Fibroblast of skin of left biceps (primary cell): ENCODE measurements around the gene DLG2.
"Not testable (repeated sequence)": the region's sequence is repeated elsewhere in the genome, so short reads cannot be mapped to it uniquely, and the experiment has no call there.

Experiments used
- DNase-seq, 2 experiments: peaks; one replicate each; pipeline ENCODE4 v3.0.0-alpha.2; 2013; ENCODE audit warnings: low read depth in 2 of 2

The DLG2 gene

GRCh38 chr11:85444479-85444878 is 182.7 kb downstream of the DLG2 start:
- no peak for DNase-seq

GRCh38 chr11:85440273-85440672 is 186.9 kb downstream of the DLG2 start:
- DNase-seq: no peak

GRCh38 chr11:85438328-85438727 is 188.8 kb downstream of the DLG2 start:
- DNase-seq: no peak

- DNase-seq: no peak
These were observed 195.8 kb downstream of the DLG2 start for GRCh38 chr11:85431319-85431718.

- DNase-seq: no peak
These were observed 203.3 kb downstream of the DLG2 start for GRCh38 chr11:85423794-85424193.

- DNase-seq: no peak
These were observed 203.8 kb downstream of the DLG2 start for GRCh38 chr11:85423316-85423715.

GRCh38 chr11:85414175-85414574 is 213.0 kb downstream of the DLG2 start:
- DNase-seq: no peak

- DNase-seq: no peak
These were observed 219.5 kb downstream of the DLG2 start for GRCh38 chr11:85407648-85408047.

GRCh38 chr11:85406841-85407240 is 220.3 kb downstream of the DLG2 start:
- no peak for DNase-seq

GRCh38 chr11:85406316-85406715 is 220.8 kb downstream of the DLG2 start:
- DNase-seq: no peak

GRCh38 chr11:85395515-85396055 is 231.6 kb downstream of the DLG2 start:
- DNase-seq: not testable (repeated sequence)

GRCh38 chr11:85394283-85394682 is 232.9 kb downstream of the DLG2 start:
- no peak for DNase-seq

- DNase-seq: no peak
These were observed 236.0 kb downstream of the DLG2 start for GRCh38 chr11:85391141-85391540.

GRCh38 chr11:85385547-85385946 is 241.6 kb downstream of the DLG2 start:
- no peak for DNase-seq

GRCh38 chr11:85385111-85385510 is 242.0 kb downstream of the DLG2 start:
- no peak for DNase-seq

GRCh38 chr11:85379066-85379465 is 248.1 kb downstream of the DLG2 start:
- no peak for DNase-seq

- no peak for DNase-seq
These were observed 249.2 kb downstream of the DLG2 start for GRCh38 chr11:85377901-85378300.

GRCh38 chr11:85359859-85360258 is 267.3 kb downstream of the DLG2 start:
- no peak for DNase-seq

GRCh38 chr11:85355921-85356320 is 271.2 kb downstream of the DLG2 start:
- no peak for DNase-seq

- DNase-seq: not testable (repeated sequence)
These were observed 277.6 kb downstream of the DLG2 start for GRCh38 chr11:85349539-85349938.

- no peak for DNase-seq
These were observed 278.2 kb downstream of the DLG2 start for GRCh38 chr11:85348945-85349344.

GRCh38 chr11:85347291-85347690 is 279.9 kb downstream of the DLG2 start:
- DNase-seq: no peak

GRCh38 chr11:85346484-85346883 is 280.7 kb downstream of the DLG2 start:
- DNase-seq: no peak

GRCh38 chr11:85340846-85341245 is 286.3 kb downstream of the DLG2 start:
- DNase-seq: not testable (repeated sequence)
